K562 treated with DMSO at 1 percent for 12 hours (cell line): ENCODE measurements around the gene FGF23. TPM values are rescaled to one million over a fixed set of nuclear protein-coding genes. Genes with fewer than 3 reads are reported as not detected.

Source experiments
- total RNA-seq: library from RNA; unstranded; fragments of 300-600 nt; gene quantifications from 2 replicates; pipeline ENCODE4 v1.2.3, GENCODE V29; 2022; ENCODE audit not compliant: insufficient read depth

The FGF23 gene
- not detected in 2 replicates for total RNA-seq

GRCh38 chr12:4379405-4379804, at the start of gene FGF23:
FGF23 (minus strand) TSS chr12:4379712; CDS start chr12:4379582, 130 bp downstream.

GRCh38 chr12:4320853-4321701, 58.4 kb downstream of the FGF23 start, which contains the start of gene TIGAR:
TIGAR (plus strand) TSS chr12:4321213; CDS start chr12:4321272, 59 bp downstream.

Other genes with a start within 250 kb of the FGF23 start
- 6.9 and 16.0 TPM in 2 replicates for gene CCND2, start 106.0 kb downstream of the FGF23 start, total RNA-seq
- gene TIGAR, start 58.5 kb downstream of the FGF23 start, total RNA-seq: 3.2 TPM in 1 of 2 replicates, not detected in the other
- gene FGF6, start 66.1 kb upstream of the FGF23 start, total RNA-seq: not detected in 2 replicates
- gene RAD51AP1, start 159.2 kb upstream of the FGF23 start, total RNA-seq: 35.6 and 86.1 TPM in 2 replicates
- 6.9 and 14.7 TPM in 2 replicates for gene DYRK4, start 182.5 kb upstream of the FGF23 start, total RNA-seq